Measurements from ENCODE around the gene XPO5.
"Not testable (repeated sequence)": the region's sequence is repeated elsewhere in the genome, so short reads cannot be mapped to it uniquely, and the experiment has no call there.

The XPO5 gene

DNA sequence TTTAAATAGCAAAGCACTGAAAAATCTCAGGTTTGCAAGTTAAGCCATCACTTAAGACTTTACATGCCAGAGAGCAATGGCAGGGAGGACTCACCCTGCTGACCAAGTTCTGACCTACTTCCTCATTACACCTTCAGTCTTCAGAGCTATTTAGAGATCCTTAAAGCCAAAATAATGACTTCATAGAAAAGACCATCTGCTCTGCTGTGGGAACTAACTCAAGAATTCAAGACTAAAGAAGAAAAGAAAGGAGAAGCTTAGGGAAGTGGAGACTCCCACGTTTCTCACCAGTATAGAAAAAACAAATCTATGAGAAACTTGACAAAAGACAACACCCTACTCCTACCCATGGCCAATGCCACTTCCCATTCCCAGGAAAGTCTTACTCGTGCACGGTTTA lies 28.6 kb downstream of the XPO5 start:
- no peak overlapping the region for H3K27ac ChIP-seq
- TF ChIP-seq CTCF (conservative IDR thresholded peaks at IDR 0.05): no peak

- TF ChIP-seq CTCF (conservative IDR thresholded peaks at IDR 0.05): no peak
- H3K27ac ChIP-seq: no peak overlapping the region
Observed at GRCh38 chr6:43544461-43544860, 31.4 kb downstream of the XPO5 start.

GRCh38 chr6:43541774-43542471 lies 33.9 kb downstream of the XPO5 start:
- TF ChIP-seq CTCF (conservative IDR thresholded peaks at IDR 0.05): no peak
- no peak overlapping the region for H3K27ac ChIP-seq

DNA sequence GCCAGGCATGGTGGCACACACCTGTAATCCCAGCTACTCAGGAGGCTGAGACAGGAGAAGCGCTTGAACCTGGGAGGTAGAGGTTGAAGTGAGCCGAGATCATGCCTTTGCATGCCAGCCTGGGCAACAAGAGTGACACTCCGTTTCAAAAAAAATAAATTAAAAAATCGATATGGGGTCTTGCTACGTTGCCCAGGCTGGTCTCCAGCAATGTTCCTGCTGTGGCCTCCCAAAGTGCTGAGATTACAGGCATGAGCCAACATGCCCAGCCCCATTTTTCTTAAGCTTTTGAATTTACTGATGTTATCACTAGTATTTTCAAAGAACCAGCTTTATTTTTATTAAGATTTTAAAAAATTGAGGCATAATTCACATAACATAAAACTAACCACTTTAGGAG lies 35.3 kb downstream of the XPO5 start:
- no peak overlapping the region for H3K27ac ChIP-seq

GRCh38 chr6:43539409-43539808 lies 36.4 kb downstream of the XPO5 start:
- not testable (repeated sequence) for H3K27ac ChIP-seq

More for the DNA sequence above, 35.3 kb downstream of the XPO5 start:
- TF ChIP-seq CTCF (conservative IDR thresholded peaks at IDR 0.05): no peak

GRCh38 chr6:43538986-43539385 lies 36.9 kb downstream of the XPO5 start:
- H3K27ac ChIP-seq: not testable (repeated sequence)

- no peak overlapping the region for H3K27ac ChIP-seq
- no peak for TF ChIP-seq CTCF (conservative IDR thresholded peaks at IDR 0.05)
Observed at GRCh38 chr6:43532201-43532600, 43.6 kb downstream of the XPO5 start.

- TF ChIP-seq CTCF (conservative IDR thresholded peaks at IDR 0.05): no peak
- peak overlapping the region; percentile 79 for H3K27ac ChIP-seq
Observed at GRCh38 chr6:43524483-43524961, 51.3 kb downstream of the XPO5 start.

Data from VCaP (cell line).